ENCODE data around the gene POLR2B. TPM values are rescaled to one million over a fixed set of nuclear protein-coding genes. Genes with fewer than 3 reads are reported as not detected.
A peak's percentile ranks its signal among the peaks of the same experiment; 100 is the strongest.

POLR2B gene
- total RNA-seq, 1 donor from 2014 or later: 118 TPM

- peaks cover 56% of the 10 kb centered on the region for H3K4me1 Mint-ChIP-seq
- DNase-seq (no peak), ATAC-seq (ENCODE audit: low read depth) (no peak)
- intact Hi-C loops (cut with micrococcal nuclease): no loop called here
- peaks cover 56% of the 10 kb centered on the region for H3K36me3 Mint-ChIP-seq (ENCODE audit: low read depth)
- ChIA-PET POLR2A (interaction anchor here (0.6 kb wide), 1 partner anchor 25 kb away, joined by 3 read pairs; no protein-coding TSS in a partner anchor), CTCF (no interaction called here)
- H3K27me3 Mint-ChIP-seq: no peaks in the 10 kb centered on the region
- TF ChIP-seq CTCF (IDR thresholded peaks at IDR 0.05): no peak
- no peak overlapping the region for H3K27ac Mint-ChIP-seq
- H3K4me3 Mint-ChIP-seq: peak overlapping the region; percentile 5
- H3K9me3 Mint-ChIP-seq: no peaks in the 10 kb centered on the region
Measured at GRCh38 chr4:56981795-56982201, 3.1 kb downstream of the POLR2B start.

- ATAC-seq (ENCODE audit: low read depth) (no peak), DNase-seq (no peak)
- ChIA-PET CTCF (no interaction called here), POLR2A (no interaction called here)
- H3K4me3 Mint-ChIP-seq: no peak overlapping the region
- H3K4me1 Mint-ChIP-seq: peaks cover 31% of the 10 kb centered on the region
- H3K27ac Mint-ChIP-seq: no peak overlapping the region
- TF ChIP-seq CTCF (IDR thresholded peaks at IDR 0.05): no peak
- H3K36me3 Mint-ChIP-seq (ENCODE audit: low read depth): peaks cover 76% of the 10 kb centered on the region
- H3K9me3 Mint-ChIP-seq: no peaks in the 10 kb centered on the region
- no peaks in the 10 kb centered on the region for H3K27me3 Mint-ChIP-seq
- intact Hi-C loops (cut with micrococcal nuclease): no loop called here
Measured at GRCh38 chr4:56986192-56986591, 7.5 kb downstream of the POLR2B start.

GRCh38 chr4:56986952-56987351, 8.3 kb downstream of the POLR2B start:
- no peak for TF ChIP-seq CTCF (IDR thresholded peaks at IDR 0.05)
- Mint-ChIP-seq H3K27ac (no peak overlapping the region), H3K36me3 (ENCODE audit: low read depth) (peaks cover 76% of the 10 kb centered on the region), H3K27me3 (no peaks in the 10 kb centered on the region), H3K4me3 (no peak overlapping the region), H3K4me1 (peaks cover 25% of the 10 kb centered on the region), H3K9me3 (no peaks in the 10 kb centered on the region)
- intact Hi-C loops (cut with micrococcal nuclease): no loop called here
- ChIA-PET POLR2A (no interaction called here), CTCF (no interaction called here)
- no peak for DNase-seq
- ATAC-seq (ENCODE audit: low read depth): no peak

- intact Hi-C loops (cut with micrococcal nuclease): no loop called here
- H3K27ac Mint-ChIP-seq: no peak overlapping the region
Measured at GRCh38 chr4:56990109-56990905, 11.6 kb downstream of the POLR2B start.

More at GRCh38 chr4:56990109-56990905, 11.6 kb downstream of the POLR2B start:
- Mint-ChIP-seq H3K27me3 (no peaks in the 10 kb centered on the region), H3K4me3 (no peak overlapping the region), H3K4me1 (peaks cover 8% of the 10 kb centered on the region), H3K9me3 (no peaks in the 10 kb centered on the region), H3K36me3 (ENCODE audit: low read depth) (peaks cover 86% of the 10 kb centered on the region)
- no peak for TF ChIP-seq CTCF (IDR thresholded peaks at IDR 0.05)
- ChIA-PET CTCF (no interaction called here), POLR2A (interaction anchor here (0.7 to 2.2 kb wide), 3 partner anchors 10 to 607 kb away, joined by 3 to 8 read pairs (median 5); partner anchors contain the start of gene POLR2B)
- ATAC-seq (ENCODE audit: low read depth) (no peak), DNase-seq (no peak)

Measured in activated B cell treated with CpG ODN at 0.5 μM for 24 hours (primary cell).